GM19455 (cell line): ENCODE measurements around the gene OR56A1.

Experiments
- ATAC-seq: cut with Tn5 transposase; IDR thresholded peaks from one replicate; pipeline ENCODE4 v1.9.1; 2021; ENCODE audit not compliant: unreplicated experiment

The OR56A1 gene

DNA sequence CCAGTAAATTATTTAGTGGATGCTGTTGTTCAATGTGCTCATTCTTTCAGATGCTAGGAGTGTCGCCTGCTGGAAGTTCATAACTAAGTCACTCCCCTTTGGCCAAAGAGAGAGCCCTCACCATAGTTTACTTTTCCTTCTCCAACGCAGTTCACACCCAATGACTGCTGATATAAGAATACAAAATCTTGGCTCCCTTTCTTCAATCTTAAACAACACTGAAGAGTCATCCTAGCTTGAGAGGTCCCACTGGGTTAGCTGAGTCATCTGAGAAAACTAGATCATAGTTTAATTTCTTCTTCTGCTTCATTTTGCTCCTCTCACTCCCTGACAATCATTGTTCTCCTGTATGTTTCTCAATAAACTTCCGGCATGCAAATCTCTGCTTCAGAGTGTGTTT is 38.4 kb downstream of the OR56A1 start:
- ATAC-seq, result no peak

DNA sequence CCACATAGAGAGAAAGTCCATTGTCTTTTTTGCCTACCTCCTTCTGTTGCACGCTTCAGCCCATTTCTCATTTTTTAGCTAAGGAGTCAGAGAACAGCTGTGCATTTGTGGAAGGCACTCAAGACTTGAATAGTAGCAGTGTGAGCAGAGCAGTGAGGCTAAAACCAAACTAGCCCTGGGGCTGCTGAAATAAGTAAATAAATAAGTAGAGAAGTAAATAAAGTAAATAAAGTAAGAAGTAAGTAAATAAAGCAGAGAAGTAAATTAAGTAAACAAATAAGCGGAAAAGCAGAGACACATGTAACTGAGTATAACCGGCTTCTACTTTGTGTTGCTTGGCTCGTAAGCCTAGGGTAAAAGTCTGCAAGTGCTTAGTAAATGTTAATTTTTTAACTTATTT is 41.4 kb downstream of the OR56A1 start:
- ATAC-seq, result no peak

GRCh38 chr11:5986885-5987284 is 43.7 kb downstream of the OR56A1 start, which contains the start of gene OR52L1:
Gene OR52L1, minus strand, starts transcription at chr11:5986985. Its CDS starts 55 bp downstream, at chr11:5986930.
- no peak for ATAC-seq

- ATAC-seq, result no peak
Measured at GRCh38 chr11:5983443-5983842, 47.1 kb downstream of the OR56A1 start.

GRCh38 chr11:5973530-5973929 is 57.0 kb downstream of the OR56A1 start:
- ATAC-seq, result no peak
